HG03520 (cell line): ENCODE measurements around the gene ZNF772.

Experiments
- ATAC-seq: cut with Tn5 transposase; IDR thresholded peaks from one replicate; pipeline ENCODE4 v1.9.1; 2021; ENCODE audit warnings: mild to moderate bottlenecking, moderate library complexity; ENCODE audit not compliant: unreplicated experiment

ZNF772 gene

DNA sequence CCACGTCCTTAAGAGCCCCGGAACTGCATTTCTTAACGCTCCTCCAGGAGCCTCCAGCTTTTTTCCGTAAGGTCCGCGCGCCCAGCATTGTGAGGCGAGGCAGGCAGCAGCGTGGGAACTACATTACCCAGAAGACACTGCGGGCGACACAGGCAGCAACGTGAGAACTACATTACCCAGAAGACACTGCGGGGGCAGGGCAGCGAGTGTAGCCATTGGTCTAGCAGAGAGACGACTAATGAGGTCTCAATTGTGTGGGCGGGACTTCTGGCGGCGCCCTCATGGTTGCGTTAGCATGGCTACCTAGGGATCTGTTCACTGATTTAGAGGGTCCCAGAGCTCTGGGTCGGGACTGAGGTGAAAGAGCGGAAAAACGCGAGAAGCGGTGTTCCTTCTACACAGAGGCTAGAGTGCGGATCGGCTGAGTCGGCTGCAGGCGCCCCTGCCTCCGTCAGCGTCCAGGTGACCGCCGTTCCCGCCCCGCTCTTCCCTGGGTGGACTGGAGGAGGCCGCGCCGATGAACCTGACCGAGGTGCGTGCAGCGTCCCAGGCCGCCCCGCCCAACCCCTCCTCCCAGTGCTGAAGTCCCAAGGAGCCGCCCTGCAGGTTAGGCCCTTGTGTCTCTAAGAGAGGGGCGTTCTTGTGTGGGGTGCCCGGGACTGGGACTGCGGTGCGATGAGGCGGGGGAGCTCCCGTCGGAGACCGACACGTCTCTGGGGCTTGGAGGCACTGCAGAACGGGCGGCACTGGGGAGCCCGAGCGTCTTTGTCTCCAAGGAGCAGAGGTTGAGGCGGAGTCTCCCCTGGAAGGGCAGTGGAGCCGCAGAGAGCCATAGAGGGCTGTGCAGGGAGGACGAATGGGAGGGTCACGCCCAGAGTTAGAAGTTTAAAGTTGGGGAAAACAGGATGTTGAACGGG lies 42.0 kb downstream of the ZNF772 start, which contains the start of gene ZNF749:
TSS of gene ZNF749 (plus strand) at position 264 of the 917 bp plus-strand sequence. CDS start at position 518, 254 bp downstream.
- peak; percentile 92 for ATAC-seq

DNA sequence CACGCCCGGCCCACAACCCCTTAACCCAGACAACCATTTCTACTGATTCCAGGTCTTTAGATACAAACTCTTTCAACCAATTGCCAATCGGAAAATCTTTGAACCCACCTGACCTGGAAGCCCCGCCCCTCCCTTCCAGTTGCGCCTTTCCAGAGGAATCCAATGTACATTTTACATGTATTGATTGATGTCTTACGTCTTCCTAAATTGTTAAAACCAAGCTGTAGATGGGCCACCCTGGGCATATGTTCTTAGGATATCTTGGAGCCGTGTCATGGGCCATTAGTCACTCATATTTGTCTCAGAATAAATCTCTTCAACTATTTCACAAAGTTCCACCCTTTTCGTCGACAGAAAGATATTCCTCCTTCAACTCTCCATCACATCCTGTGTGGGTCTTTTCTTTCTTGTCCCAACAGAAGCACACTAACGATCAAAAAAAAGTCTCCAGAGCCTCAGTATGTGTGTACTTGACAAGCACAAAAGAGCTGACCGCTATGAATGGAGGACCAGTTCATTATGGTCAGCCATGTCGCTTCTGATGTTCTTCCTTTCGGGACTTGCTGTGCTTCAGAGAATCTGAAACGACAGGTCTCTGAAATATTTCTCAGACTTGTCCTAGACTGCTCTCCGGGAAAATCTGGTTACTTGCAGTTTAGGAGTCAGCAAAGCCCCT lies 42.8 kb downstream of the ZNF772 start:
- ATAC-seq, result no peak

DNA sequence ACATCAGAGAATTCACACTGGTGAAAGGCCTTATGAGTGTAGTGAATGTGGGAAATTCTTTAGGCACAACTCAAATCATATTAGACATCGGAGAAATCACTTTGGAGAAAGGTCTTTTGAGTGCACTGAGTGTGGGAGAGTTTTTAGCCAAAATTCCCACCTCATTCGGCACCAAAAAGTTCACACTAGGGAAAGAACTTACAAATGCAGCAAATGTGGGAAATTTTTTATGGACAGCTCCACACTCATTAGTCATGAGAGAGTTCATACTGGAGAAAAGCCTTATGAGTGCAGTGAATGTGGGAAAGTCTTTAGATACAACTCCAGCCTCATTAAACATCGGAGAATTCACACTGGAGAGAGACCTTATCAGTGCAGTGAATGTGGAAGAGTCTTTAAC lies 56.3 kb downstream of the ZNF772 start:
- no peak for ATAC-seq

DNA sequence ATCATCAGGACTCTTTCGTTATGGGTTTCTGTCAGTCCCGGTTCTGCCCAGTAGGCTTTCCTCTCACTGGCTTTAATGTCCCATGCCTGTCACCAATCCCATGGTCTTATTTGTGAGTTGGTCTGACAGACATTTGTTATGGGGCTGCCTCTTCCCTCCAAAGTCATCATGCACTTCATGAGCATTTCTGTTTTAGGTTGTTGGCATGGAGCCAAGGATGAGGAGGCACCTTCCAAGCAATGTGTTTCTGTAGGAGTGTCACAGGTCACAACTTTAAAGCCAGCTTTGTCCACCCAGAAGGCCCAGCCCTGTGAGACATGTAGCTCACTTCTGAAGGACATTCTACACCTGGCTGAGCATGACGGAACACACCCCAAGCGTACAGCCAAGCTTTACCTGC lies 57.9 kb downstream of the ZNF772 start:
- ATAC-seq, result no peak
